WTC11 (cell line): ENCODE results near the gene MAGI2. TPM values are rescaled to one million over a fixed set of nuclear protein-coding genes. Genes with fewer than 3 reads are reported as not detected.

Source experiments
- ATAC-seq: fragments of 200-7000 bp; cut with Tn5 transposase; 2 replicates; pipeline ENCODE4 v1.10.0; 2021; ENCODE audit warnings: mild to moderate bottlenecking, moderate library complexity
- CTCF ChIA-PET: fragments of 300-600 bp; sonication (Branson Sonifier 250); formaldehyde crosslinking; loops from one replicate; lab custom pipeline; 2021; ENCODE audit warnings: antibody characterized with exemption; lab: Charles Lee
- POLR2A ChIA-PET: fragments of 350-600 bp; sonication (Branson Sonifier 250); formaldehyde crosslinking; loops from one replicate; lab custom pipeline; 2021; ENCODE audit warnings: antibody characterized with exemption; lab: Charles Lee
- DNase-seq: peaks from one replicate; pipeline ENCODE4 v3.0.0; 2021; ENCODE audit warnings: low spot score
- H3K27ac Mint-ChIP-seq: 2 replicates; pipeline ENCODE4 v1.8.0; 2021; ENCODE audit warnings: mixed read lengths
- H3K27me3 Mint-ChIP-seq: 2 replicates; pipeline ENCODE4 v1.8.0; 2021; ENCODE audit warnings: low read depth, mild to moderate bottlenecking, moderate library complexity, mixed read lengths
- H3K36me3 Mint-ChIP-seq: 2 replicates; pipeline ENCODE4 v1.8.0; 2021; ENCODE audit warnings: mixed read lengths
- H3K4me1 Mint-ChIP-seq: 2 replicates; pipeline ENCODE4 v1.8.0; 2022; ENCODE audit warnings: mixed read lengths
- H3K4me3 Mint-ChIP-seq: 2 replicates; pipeline ENCODE4 v1.8.0; 2021; ENCODE audit warnings: mild to moderate bottlenecking, moderate library complexity, mixed read lengths
- H3K9me3 Mint-ChIP-seq: 2 replicates; pipeline ENCODE4 v1.8.0; 2021; ENCODE audit warnings: mixed read lengths
- ESRRA ChIP-seq: sonication (generic); formaldehyde crosslinking; IDR thresholded peaks from 2 replicates; pipeline ENCODE4 v1.8.1; 2022; ENCODE audit warnings: mild to moderate bottlenecking, missing genetic modification reagents, borderline replicate concordance
- GRHL2 ChIP-seq: fragments of 250-450 bp; sonication (Bioruptor Pico); IDR thresholded peaks from 2 replicates; pipeline ENCODE4 v1.8.0; 2022; ENCODE audit warnings: mild to moderate bottlenecking, moderate library complexity; ENCODE audit not compliant: insufficient replicate concordance, severe bottlenecking
- HMGA2 ChIP-seq: fragments of 250-450 bp; sonication (Bioruptor Pico); IDR thresholded peaks from 2 replicates; pipeline ENCODE4 v1.4.0; 2021; ENCODE audit warnings: mild to moderate bottlenecking, moderate library complexity
- NFATC4 ChIP-seq: fragments of 250-450 bp; sonication (Bioruptor Pico); IDR thresholded peaks from 2 replicates; pipeline ENCODE4 v1.9.0; 2021; ENCODE audit warnings: mild to moderate bottlenecking
- NFE2L1 ChIP-seq: sonication (generic); formaldehyde crosslinking; IDR thresholded peaks from 2 replicates; pipeline ENCODE4 v1.8.1; 2023; ENCODE audit warnings: missing genetic modification reagents
- NR1H2 ChIP-seq: sonication (generic); formaldehyde crosslinking; IDR thresholded peaks from 2 replicates; pipeline ENCODE4 v1.9.0; 2021; ENCODE audit warnings: mild to moderate bottlenecking, moderate library complexity, missing genetic modification reagents
- OVOL2 ChIP-seq: fragments of 250-450 bp; sonication (Bioruptor Pico); IDR thresholded peaks from 2 replicates; pipeline ENCODE4 v1.9.0; 2021; ENCODE audit warnings: mild to moderate bottlenecking, borderline replicate concordance
- ZNF232 ChIP-seq: sonication (generic); formaldehyde crosslinking; IDR thresholded peaks from 2 replicates; pipeline ENCODE4 v1.8.0; 2022; ENCODE audit warnings: mild to moderate bottlenecking, missing genetic modification reagents
- ZNF396 ChIP-seq: fragments of 250-450 bp; sonication (Bioruptor Pico); IDR thresholded peaks from 2 replicates; pipeline ENCODE4 v1.8.0; 2021; ENCODE audit warnings: mild to moderate bottlenecking, moderate library complexity, borderline replicate concordance
- total RNA-seq: library from RNA; stranded (reverse); gene quantifications from 3 replicates; pipeline ENCODE4 v1.2.3, GENCODE V29; 2021
- TF ChIP-seq, protein P1 (sequence below): sonication (generic); formaldehyde crosslinking; IDR thresholded peaks from 2 replicates; pipeline ENCODE4 v1.8.1; 2023; ENCODE audit warnings: mild to moderate bottlenecking, moderate library complexity, missing genetic modification reagents
- TF ChIP-seq, protein P2 (sequence below): sonication (generic); formaldehyde crosslinking; IDR thresholded peaks from 2 replicates; pipeline ENCODE4 v1.8.1; 2022; ENCODE audit warnings: low read depth, mild to moderate bottlenecking, moderate library complexity, missing genetic modification reagents, borderline replicate concordance
- TF ChIP-seq, protein P3 (sequence below): sonication (generic); formaldehyde crosslinking; IDR thresholded peaks from 2 replicates; pipeline ENCODE4 v1.8.1; 2023; ENCODE audit warnings: mild to moderate bottlenecking, missing genetic modification reagents
- TF ChIP-seq, protein P4 (sequence below): sonication (generic); formaldehyde crosslinking; IDR thresholded peaks from 2 replicates; pipeline ENCODE4 v1.8.1; 2022; ENCODE audit warnings: mild to moderate bottlenecking, moderate library complexity, missing genetic modification reagents
- TF ChIP-seq, protein P5 (sequence below): sonication (generic); formaldehyde crosslinking; conservative IDR thresholded peaks from 2 replicates; pipeline ENCODE4 v1.8.1; 2023; ENCODE audit warnings: mild to moderate bottlenecking, low read depth, missing genetic modification reagents, moderate library complexity
- TF ChIP-seq, protein P6 (sequence below): sonication (generic); formaldehyde crosslinking; IDR thresholded peaks from 2 replicates; pipeline ENCODE4 v1.8.0; 2023; ENCODE audit warnings: missing genetic modification reagents, mild to moderate bottlenecking, borderline replicate concordance
- TF ChIP-seq, protein P7 (sequence below): fragments of 250-450 bp; sonication (Bioruptor Pico); IDR thresholded peaks from 2 replicates; pipeline ENCODE4 v1.8.0; 2021; ENCODE audit warnings: mild to moderate bottlenecking

The MAGI2 gene
- total RNA-seq, 1 experiment from 2014 or later = 26.6 TPM

DNA sequence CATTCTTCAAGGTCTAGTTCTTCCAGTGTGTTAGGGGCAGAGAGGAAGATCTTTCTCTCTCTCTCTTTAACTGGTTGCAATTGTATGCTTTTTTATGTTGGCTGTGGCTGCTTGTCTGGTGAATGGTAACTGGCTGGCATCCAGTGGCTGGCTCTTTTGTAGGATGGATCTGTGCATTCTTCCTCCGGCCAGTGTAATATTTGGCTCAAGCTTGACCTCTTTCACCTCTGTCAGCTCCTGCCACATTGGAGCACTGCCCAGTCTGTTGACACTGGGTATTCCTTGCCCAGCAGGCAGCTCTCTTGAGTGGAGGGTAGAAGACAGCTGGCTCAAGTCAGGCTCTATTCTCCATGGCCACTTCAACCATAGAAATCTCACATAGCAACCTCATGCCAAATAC, 1126.6 kb downstream of the MAGI2 start (continued):
- TF ChIP-seq, protein P1, sequence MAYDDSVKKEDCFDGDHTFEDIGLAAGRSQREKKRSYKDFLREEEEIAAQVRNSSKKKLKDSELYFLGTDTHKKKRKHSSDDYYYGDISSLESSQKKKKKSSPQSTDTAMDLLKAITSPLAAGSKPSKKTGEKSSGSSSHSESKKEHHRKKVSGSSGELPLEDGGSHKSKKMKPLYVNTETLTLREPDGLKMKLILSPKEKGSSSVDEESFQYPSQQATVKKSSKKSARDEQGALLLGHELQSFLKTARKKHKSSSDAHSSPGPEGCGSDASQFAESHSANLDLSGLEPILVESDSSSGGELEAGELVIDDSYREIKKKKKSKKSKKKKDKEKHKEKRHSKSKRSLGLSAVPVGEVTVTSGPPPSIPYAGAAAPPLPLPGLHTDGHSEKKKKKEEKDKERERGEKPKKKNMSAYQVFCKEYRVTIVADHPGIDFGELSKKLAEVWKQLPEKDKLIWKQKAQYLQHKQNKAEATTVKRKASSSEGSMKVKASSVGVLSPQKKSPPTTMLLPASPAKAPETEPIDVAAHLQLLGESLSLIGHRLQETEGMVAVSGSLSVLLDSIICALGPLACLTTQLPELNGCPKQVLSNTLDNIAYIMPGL = no peak
- TF ChIP-seq ZNF396 (CRISPR knock-in tag) (no peak), NFATC4 (no peak)

DNA sequence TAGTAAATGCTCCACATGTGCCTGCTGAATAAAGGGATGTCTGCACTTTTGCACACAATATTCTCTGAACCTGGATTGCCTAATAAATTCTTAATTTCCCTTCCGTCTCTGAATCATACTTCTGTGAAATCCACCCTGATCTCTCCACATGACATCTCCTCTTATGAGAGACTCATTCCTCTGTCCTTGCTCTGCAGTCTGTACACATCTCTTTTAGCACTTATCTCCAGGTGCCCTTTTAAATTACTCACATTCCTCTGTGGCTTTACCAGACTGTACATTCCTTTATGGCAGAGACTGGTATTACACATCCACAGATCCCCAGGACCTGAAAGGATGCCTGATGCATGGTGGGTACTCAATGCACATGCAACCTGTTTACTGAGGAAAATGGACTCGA, 1127.3 kb downstream of the MAGI2 start:
- no peak for ATAC-seq
- Mint-ChIP-seq H3K9me3 (peaks cover 9% of the 10 kb centered on the region; the same call in 1 of the 2 replicates), H3K27me3 (no peaks in the 10 kb centered on the region), H3K36me3 (peaks cover 3% of the 10 kb centered on the region), H3K27ac (no peak overlapping the region)
- DNase-seq = no peak
- no peak for TF ChIP-seq NFE2L1 (CRISPR knock-in tag)
- TF ChIP-seq ZNF232 = no peak
- TF ChIP-seq OVOL2 (CRISPR knock-in tag) = no peak
- no peak for TF ChIP-seq NFATC4
- no peak for TF ChIP-seq ESRRA (CRISPR knock-in tag)
- TF ChIP-seq, protein P2, sequence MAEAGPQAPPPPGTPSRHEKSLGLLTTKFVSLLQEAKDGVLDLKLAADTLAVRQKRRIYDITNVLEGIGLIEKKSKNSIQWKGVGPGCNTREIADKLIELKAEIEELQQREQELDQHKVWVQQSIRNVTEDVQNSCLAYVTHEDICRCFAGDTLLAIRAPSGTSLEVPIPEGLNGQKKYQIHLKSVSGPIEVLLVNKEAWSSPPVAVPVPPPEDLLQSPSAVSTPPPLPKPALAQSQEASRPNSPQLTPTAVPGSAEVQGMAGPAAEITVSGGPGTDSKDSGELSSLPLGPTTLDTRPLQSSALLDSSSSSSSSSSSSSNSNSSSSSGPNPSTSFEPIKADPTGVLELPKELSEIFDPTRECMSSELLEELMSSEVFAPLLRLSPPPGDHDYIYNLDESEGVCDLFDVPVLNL = no peak
- no peak for TF ChIP-seq GRHL2 (CRISPR knock-in tag)
- TF ChIP-seq, protein P3, sequence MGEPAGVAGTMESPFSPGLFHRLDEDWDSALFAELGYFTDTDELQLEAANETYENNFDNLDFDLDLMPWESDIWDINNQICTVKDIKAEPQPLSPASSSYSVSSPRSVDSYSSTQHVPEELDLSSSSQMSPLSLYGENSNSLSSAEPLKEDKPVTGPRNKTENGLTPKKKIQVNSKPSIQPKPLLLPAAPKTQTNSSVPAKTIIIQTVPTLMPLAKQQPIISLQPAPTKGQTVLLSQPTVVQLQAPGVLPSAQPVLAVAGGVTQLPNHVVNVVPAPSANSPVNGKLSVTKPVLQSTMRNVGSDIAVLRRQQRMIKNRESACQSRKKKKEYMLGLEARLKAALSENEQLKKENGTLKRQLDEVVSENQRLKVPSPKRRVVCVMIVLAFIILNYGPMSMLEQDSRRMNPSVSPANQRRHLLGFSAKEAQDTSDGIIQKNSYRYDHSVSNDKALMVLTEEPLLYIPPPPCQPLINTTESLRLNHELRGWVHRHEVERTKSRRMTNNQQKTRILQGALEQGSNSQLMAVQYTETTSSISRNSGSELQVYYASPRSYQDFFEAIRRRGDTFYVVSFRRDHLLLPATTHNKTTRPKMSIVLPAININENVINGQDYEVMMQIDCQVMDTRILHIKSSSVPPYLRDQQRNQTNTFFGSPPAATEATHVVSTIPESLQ (CRISPR knock-in tag) = no peak
- no peak for TF ChIP-seq NR1H2 (CRISPR knock-in tag)
- TF ChIP-seq, protein P1 = no peak
- TF ChIP-seq, protein P4, sequence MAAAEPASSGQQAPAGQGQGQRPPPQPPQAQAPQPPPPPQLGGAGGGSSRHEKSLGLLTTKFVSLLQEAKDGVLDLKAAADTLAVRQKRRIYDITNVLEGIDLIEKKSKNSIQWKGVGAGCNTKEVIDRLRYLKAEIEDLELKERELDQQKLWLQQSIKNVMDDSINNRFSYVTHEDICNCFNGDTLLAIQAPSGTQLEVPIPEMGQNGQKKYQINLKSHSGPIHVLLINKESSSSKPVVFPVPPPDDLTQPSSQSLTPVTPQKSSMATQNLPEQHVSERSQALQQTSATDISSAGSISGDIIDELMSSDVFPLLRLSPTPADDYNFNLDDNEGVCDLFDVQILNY (CRISPR knock-in tag) = no peak
- TF ChIP-seq, protein P5, sequence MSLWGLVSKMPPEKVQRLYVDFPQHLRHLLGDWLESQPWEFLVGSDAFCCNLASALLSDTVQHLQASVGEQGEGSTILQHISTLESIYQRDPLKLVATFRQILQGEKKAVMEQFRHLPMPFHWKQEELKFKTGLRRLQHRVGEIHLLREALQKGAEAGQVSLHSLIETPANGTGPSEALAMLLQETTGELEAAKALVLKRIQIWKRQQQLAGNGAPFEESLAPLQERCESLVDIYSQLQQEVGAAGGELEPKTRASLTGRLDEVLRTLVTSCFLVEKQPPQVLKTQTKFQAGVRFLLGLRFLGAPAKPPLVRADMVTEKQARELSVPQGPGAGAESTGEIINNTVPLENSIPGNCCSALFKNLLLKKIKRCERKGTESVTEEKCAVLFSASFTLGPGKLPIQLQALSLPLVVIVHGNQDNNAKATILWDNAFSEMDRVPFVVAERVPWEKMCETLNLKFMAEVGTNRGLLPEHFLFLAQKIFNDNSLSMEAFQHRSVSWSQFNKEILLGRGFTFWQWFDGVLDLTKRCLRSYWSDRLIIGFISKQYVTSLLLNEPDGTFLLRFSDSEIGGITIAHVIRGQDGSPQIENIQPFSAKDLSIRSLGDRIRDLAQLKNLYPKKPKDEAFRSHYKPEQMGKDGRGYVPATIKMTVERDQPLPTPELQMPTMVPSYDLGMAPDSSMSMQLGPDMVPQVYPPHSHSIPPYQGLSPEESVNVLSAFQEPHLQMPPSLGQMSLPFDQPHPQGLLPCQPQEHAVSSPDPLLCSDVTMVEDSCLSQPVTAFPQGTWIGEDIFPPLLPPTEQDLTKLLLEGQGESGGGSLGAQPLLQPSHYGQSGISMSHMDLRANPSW (CRISPR knock-in tag) = no peak
- TF ChIP-seq, protein P6, sequence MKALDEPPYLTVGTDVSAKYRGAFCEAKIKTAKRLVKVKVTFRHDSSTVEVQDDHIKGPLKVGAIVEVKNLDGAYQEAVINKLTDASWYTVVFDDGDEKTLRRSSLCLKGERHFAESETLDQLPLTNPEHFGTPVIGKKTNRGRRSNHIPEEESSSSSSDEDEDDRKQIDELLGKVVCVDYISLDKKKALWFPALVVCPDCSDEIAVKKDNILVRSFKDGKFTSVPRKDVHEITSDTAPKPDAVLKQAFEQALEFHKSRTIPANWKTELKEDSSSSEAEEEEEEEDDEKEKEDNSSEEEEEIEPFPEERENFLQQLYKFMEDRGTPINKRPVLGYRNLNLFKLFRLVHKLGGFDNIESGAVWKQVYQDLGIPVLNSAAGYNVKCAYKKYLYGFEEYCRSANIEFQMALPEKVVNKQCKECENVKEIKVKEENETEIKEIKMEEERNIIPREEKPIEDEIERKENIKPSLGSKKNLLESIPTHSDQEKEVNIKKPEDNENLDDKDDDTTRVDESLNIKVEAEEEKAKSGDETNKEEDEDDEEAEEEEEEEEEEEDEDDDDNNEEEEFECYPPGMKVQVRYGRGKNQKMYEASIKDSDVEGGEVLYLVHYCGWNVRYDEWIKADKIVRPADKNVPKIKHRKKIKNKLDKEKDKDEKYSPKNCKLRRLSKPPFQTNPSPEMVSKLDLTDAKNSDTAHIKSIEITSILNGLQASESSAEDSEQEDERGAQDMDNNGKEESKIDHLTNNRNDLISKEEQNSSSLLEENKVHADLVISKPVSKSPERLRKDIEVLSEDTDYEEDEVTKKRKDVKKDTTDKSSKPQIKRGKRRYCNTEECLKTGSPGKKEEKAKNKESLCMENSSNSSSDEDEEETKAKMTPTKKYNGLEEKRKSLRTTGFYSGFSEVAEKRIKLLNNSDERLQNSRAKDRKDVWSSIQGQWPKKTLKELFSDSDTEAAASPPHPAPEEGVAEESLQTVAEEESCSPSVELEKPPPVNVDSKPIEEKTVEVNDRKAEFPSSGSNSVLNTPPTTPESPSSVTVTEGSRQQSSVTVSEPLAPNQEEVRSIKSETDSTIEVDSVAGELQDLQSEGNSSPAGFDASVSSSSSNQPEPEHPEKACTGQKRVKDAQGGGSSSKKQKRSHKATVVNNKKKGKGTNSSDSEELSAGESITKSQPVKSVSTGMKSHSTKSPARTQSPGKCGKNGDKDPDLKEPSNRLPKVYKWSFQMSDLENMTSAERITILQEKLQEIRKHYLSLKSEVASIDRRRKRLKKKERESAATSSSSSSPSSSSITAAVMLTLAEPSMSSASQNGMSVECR = no peak
- no peak for TF ChIP-seq HMGA2 (CRISPR knock-in tag)
- TF ChIP-seq, protein P7, sequence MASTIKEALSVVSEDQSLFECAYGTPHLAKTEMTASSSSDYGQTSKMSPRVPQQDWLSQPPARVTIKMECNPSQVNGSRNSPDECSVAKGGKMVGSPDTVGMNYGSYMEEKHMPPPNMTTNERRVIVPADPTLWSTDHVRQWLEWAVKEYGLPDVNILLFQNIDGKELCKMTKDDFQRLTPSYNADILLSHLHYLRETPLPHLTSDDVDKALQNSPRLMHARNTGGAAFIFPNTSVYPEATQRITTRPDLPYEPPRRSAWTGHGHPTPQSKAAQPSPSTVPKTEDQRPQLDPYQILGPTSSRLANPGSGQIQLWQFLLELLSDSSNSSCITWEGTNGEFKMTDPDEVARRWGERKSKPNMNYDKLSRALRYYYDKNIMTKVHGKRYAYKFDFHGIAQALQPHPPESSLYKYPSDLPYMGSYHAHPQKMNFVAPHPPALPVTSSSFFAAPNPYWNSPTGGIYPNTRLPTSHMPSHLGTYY = no peak
- TF ChIP-seq, all 79 proteins: peak for 0
- Mint-ChIP-seq H3K4me3 (no peak overlapping the region), H3K4me1 (no peaks in the 10 kb centered on the region)
- POLR2A ChIA-PET = no interaction called here
- CTCF ChIA-PET = no interaction called here
